Inflammatory macrophage treated with lipopolysaccharide for 4 hours (primary cell): ENCODE data around the gene ELMO3.

Experiments
- DNase-seq: peaks from one replicate; pipeline ENCODE4 v3.0.0-alpha.2; 2020

The ELMO3 gene

DNA sequence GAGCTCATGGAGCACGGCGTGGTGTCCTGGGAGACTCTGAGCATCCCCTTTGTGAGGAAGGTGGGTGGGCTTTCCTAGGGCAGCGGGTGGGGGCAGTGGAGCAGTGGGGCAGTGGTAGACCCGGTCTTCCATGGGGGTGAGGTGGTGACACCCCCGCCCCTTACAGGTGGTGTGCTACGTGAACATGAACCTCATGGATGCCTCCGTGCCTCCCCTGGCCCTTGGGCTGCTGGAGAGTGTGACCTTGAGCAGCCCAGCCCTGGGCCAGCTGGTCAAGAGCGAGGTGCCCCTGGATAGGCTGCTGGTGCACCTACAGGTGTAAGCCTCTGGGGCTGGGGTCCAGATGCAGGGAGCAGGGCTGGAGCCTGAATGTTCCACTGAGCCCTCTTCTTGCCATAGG is 1.6 kb downstream of the ELMO3 start:
- DNase-seq = no peak

DNA sequence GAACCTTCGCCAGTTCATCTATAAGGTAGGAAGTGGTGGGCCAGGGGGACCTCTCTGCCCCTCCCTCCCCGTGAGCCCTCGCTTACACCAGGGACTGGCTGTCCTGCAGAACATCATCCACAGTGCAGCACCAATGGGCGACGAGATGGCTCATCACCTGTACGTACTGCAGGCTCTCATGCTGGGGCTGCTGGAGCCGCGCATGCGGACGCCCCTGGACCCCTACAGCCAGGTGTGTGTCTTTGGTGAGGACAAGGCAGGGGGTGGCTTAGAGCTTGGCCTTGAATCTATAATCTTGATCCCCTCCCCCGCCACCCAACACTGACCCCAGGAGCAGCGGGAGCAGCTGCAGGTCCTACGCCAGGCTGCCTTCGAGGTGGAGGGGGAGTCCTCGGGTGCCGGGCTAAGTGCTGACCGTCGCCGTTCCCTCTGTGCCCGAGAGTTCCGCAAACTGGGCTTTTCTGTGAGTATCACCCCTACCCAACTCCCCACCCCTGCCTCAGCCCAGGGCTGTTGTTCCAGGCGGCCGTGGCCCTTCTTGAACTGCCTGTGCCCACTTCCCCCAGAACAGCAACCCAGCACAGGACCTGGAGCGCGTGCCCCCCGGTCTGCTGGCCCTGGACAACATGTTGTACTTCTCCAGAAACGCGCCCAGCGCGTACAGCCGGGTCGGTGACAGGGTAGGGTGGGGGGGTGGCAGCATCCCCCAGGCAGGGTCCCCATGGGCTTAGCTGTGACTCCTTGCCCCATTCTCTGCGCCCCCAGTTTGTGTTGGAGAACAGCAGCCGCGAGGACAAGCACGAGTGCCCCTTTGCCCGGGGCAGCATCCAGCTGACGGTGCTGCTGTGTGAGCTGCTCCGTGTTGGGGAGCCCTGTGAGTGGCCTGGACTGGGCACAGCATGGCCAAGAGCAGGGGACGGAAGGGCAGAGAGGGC is 2.7 kb downstream of the ELMO3 start:
- DNase-seq = no peak

DNA sequence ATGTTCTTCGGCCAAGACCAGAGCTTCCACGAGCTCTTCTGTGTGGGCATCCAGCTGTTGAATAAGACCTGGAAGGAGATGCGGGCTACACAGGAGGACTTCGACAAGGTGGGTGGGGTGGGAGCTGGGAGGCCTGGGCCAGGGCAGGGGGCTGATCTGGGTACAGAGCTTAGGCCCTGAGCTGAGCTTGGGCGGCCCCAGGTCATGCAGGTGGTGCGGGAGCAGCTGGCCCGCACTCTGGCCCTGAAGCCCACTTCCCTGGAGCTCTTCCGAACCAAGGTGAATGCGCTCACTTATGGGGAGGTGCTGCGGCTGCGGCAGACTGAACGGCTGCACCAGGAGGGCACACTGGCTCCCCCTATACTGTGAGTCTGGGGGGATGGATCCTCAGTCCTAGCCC is 3.5 kb downstream of the ELMO3 start:
- DNase-seq = no peak

DNA sequence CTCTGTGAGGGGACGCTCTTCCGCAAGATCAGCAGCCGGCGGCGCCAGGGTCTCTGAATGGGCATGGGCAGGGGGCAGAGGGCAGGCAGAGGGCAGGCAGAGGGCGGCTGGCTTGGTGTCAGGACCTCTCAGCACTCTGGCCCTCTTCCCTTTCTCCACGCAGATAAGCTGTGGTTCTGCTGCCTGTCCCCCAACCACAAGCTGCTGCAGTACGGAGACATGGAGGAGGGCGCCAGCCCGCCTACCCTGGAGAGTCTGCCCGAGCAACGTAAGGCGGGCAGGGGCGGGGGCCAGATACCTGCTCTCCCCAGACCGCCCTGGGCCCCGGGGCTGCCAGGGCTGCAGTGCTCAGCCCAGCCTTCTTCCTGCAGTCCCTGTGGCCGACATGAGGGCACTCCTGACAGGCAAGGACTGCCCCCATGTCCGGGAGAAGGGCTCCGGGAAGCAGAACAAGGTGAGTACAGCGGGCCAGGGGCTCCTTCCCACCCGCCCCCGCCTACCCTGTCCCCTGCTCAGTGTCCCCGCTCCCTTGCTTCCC is 4.1 kb downstream of the ELMO3 start:
- no peak for DNase-seq

DNA sequence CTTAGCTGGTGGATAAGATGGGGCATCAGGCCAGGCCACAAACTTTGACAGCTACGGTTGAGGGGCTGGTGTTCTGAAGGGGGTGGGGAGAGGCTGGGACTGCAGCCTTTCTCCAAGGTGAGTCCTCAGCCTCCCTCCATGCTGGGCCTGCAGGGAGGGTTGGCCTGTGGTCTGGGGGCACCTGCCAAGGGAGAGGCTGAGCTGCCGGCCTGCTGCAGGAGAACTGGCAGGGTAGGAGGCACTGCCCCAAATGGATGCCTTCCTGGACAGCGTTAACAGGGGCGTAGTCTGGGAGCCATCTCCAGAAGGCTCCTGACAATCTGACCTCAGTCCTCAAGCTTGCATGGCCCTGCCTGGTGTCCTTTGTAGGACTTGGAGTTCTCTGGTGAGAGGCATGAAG is 5.1 kb downstream of the ELMO3 start:
- no peak for DNase-seq

DNA sequence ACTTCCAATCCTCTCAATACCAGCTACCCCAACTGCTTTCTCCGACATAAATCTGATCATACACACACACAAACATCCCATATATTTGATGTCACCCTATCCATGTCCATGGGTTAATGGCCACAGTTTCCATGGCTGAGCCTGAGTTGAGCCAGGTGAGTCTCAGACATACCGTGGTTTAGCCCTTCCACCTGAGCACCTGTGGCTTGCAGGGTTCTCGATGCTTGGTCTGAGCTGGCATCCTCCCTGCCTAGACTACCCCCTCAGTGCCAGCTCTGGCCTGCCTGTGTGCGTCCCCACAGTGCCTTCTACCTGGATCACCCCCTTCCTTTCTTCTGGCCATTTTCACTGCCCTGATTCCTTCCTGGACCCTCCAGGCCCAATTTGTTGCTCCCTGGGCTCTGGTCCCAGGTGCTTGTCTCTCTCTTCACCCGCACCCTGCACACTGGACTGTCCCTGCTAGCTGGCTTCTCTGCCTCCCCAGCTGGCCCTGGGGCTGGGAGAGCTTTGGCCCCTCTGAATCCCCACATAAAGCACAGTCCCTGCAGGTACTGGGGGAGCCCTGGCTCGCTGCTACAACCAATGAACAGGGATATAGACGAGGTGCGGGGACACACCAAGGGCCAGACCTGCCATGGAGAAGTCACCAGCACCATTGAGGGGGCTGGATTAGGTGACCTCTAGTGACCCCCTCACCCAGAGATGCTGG is 7.4 kb downstream of the ELMO3 start:
- DNase-seq = no peak

DNA sequence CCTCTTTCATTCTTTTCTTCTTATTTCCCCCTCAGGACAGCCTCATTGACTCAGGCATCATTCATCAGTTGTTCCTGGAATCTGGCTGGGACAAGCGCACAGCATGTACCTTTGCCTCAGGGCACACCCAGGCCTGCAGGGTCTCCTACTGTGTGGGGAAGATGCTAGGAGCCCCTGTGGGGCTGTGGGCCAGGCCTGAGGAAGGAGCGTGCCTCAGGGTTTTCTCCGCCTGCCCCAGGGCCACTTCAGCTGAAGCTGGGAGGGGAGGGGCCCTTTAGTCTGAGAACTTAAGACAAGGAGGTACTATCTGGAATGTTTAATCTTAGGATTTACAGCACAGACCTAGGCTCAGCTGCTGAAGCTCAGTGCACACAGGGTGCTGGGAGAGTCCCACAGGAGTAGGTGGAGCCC is 7.9 kb downstream of the ELMO3 start:
- DNase-seq = no peak

DNA sequence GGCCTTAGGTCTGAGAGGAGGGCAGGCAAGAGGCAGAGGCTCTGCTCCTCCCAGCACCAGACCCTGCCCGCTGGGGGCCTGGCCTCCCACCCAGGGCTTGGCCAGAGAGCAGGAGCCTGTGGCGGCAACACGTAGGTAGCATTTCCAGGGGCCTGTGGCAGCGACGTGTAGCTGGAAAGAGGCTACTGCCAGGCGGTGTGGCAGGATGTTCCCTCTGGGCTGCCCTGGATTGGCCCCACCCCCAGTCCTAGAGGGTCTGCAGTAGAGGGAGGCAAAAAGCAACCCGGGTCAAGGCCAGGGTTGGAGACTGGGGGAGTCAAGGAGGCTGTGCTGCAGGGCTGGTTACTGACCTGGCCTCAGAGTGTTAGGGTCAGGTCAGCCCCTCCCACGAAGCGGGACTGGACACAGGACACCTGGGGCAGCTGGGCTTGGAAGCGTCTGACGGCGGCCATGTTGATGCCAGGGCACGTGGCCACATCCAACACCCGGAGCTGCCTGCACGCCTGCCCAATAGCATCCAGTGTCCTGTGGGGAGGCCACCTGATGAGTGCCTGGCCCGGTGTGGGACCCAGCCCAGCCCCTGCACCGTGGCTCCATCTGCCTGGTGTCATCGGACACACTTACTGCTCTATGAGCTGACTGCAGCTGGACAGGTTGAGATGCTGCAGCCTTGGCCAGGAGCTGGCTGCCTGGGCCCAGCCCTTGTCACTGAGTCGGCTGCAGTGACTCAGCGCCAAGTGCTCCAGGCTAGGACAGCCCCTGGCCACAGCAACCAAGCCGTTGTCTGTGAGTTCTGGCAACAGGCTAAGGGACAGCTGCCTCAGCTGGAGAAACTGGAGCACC is 8.5 kb downstream of the ELMO3 start:
- DNase-seq = no peak

DNA sequence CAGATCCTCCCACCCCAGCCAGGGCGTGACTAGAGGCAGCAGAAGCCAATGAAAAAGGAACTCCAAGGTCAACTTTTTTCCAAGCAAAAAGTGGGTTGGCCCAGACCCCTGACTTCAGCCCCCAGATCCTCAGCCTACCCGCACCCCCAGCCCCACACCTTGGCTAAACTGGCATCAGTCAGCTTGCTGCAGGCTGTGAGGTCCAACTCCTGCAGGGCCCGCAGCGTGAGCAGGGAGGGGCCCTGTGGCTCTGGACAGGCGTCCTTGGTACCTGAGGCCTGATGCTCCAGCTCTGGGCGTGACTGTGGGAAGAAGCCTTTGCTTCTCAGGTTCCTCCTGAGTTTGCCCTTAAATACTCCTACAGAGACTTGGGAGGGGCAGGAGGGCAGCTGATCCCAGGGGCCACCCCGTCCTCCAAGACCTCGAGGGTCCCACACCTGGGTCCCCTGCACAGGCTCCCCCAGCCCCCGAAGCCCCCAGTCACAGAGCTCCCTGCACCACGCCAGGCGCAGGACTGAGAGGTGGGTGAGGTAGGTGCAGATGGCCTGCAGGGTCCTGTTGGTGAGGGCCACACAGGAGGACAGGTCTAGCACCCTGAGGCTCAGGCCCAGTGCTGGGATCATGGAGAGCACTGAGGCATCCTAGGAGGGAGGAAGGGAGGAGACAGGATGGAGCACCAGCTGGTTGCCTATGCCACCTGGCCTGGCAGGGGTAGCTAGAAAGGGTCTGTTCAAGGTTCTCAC is 9.4 kb downstream of the ELMO3 start:
- no peak for DNase-seq

DNA sequence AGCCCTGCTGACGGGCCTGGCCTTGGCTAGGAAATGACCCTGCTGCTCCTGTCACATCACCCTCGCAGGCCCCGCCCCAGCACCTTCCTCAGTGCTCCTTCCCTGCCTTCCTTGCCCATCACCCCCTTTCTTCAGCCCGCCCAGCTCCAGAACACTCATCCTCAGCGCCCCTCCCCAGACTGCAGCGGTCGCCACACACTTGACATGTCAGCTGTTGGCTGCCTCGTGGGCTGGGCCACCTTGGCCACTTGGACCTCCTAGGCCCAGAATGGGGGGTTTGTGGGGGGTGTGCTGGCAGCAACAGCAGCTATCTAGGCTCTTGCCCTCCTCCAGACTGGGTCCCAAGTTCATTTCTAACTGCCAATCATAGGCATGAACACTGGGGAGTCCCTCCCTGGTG is 10.6 kb downstream of the ELMO3 start:
- no peak for DNase-seq

DNA sequence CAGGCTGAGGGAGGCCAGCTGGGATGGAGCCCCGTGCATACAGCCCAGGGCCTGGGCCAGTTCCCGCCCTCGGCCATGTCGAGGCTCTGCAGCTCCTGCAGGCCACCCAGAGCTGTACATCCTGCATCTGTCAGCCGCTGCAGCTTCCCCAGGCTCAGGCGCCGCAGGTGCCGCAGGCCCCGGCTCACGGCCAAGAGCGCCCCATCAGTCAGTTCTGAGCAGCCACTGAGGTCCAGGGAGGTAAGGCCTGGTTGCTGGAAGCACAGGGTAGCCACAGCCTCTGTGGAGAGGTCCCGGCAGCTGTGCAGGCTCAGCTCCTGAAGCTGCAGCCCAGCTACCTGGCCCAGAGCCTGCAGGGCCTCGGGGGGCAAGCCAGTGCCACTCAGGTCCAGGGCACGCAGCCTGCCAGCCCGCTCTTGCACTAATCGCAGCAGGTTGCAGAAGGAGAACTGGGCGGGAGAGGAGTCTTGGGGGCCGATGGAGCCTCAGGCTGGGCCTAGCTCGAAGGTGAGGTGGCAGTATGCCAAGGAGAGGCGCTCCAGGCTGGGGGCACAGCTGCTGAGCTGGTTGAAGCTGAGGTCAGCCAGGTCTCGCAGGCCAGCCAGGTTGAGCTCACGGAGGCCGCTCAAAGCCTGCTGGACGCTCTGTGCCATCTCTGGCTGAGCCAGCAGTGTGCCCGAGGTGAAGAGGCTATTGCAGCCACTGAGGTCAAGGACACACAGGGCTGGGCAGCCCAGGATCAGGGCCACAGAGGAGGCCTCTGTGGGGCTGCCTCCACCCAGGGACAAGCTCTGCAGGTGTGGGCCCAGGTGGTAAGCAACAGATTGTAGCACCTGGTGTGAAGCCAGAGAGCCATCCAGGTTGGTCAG is 11.4 kb downstream of the ELMO3 start:
- DNase-seq = no peak

DNA sequence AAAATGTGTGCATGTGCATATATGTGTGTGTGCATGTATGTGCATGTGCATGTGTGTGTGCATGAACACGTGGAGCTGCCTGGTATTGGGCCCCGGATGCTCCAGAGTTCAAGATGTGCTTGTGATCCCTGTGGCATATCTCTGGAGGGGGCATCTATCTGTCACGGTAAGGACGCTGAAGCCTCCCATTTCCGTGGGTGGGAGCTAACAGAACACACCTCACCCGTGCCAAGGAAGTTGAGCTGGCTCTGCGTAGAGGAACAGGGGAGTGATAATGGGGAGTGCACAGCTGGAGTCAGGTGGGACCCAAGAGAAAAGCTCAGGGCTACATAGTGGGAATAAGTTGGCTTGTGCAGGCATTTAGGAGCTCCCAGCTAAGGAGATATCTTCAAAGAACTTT is 12.7 kb downstream of the ELMO3 start:
- no peak for DNase-seq

DNA sequence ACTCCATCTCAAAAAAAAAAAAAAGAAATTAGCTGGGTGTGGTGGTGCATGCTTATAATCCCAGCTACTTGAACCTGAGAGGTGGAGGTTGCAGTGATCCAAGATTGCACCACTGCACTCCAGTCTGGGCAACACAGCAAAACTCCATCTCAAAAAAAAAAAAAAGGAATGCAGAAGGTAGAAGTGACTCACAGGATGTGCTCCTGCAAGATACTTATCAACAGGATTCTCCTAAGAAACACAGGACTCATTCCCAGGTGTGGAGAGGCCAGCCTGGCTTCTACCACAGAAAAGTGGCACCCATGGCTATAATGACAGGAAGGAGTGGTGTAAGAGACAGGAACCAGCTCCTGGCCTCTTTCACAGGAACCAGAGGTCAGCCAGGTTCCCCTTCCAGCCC is 13.8 kb downstream of the ELMO3 start:
- no peak for DNase-seq

DNA sequence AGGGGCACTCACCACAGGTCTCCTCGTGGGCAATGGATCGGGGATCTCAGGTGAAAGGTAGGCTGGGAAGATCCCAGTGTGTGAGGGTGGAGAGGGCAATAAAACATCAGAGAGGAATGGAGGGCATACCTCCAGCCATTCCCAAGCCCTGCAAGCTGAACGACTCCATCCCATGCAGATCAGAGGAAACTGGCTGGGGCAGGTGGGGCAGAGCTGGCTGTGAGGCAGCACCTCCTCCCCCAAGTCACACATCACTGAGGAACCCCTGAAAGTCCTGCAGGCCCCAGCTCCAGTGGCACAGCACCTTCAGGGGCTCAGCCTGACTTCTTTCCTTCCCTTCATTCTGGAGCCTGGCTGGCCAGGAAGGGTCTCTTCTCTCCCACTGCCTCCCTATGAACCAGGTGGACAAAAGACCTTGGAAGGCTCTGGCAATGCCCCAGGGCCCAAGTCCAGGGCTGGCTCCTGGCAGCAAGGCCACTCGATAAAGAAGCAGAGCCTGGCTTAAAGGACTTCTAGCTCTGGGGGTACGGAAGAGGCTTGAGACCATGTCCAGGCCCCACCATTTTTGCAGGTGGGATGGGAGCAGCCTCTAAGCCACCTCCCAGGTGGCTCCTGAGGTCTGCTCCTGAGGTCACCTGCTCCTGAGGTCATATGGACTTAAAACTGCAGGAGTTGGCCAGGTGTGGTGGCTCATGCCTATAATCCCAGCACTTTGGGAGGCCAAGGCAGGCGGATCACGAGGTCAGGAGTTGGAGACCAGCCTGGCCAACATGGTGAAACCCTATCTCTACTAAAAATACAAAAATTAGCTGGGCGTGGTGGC is 14.5 kb downstream of the ELMO3 start:
- DNase-seq = no peak

DNA sequence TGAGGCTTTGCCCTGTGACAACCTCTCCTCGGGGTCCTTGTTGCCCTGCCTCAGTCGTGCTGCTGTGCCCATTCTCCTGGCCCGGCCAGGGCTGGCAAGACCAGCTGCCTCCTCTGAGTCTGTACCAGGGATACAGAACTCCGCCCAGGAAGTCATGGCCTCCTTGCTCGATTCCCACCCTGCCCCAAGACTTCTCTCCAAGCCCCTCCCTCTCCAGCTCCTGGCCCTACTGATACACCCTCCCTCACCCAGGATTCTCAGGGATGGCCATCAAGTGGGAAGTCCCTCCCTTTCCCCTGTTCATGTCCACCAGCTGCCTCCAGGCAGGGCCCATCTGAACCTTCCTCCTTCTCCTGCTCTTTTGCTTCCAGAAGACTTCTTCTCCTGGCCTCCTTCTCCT is 16.8 kb downstream of the ELMO3 start:
- DNase-seq = no peak

DNA sequence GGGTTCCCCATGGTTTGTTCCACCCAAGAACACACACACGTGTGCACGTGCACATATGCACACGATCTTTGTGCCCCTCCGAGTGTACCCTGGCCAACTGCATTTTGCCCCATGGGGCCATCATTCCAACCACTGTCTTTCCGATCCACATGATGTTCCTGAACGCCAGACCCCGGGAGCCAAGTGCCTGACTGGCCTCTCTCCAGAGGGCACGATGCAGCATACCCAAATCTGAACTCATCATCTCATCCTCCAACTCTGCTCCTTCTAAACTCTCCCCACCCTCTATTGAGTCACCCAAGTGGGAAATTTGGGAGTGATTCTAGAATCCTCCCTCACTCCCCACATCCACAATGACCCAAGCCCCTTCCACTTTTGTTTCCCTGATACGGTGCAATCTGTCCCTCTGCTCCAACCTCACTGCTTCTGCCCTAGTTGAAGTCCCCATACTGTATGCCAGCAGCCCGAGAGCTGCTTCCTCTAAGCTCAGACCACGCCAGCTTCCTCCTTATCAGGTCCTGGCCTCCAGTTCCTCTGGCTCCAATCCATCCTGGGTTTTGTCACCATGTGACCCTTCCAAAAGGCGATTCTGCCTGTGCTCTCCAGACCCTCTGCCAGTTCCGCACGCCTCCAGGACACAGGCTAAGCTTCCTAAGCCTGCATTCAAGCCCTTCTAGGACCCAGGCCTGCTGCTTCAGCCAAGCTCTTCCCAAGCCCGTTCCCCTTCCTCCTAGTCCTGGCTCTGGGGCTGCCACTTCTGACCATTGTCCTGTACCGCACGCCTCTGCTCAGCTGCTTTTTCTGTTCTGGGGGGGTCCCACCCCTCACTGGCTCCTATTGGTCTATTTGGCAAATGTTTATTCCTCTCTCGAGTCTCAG is 17.9 kb downstream of the ELMO3 start:
- peak; percentile 65 for DNase-seq

DNA sequence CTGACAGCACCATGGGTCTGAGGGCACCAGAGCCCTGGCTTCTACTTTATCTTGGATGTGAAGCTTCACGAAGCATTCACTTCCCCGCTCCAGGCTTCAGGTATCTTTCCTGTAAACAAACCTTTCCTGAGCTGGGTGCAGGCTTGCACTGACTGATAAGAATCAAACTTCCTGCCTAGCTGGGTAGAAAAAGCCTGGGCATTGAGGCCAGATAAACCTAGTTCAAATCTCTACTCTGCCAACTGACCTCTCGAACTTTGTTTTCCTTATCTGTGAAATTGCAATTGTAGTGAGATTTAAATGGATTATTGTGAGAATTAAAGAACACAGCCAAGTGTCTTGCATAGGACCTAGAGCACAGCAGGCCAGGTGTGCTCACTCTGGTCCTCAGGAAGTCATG is 25.1 kb downstream of the ELMO3 start:
- DNase-seq = no peak

DNA sequence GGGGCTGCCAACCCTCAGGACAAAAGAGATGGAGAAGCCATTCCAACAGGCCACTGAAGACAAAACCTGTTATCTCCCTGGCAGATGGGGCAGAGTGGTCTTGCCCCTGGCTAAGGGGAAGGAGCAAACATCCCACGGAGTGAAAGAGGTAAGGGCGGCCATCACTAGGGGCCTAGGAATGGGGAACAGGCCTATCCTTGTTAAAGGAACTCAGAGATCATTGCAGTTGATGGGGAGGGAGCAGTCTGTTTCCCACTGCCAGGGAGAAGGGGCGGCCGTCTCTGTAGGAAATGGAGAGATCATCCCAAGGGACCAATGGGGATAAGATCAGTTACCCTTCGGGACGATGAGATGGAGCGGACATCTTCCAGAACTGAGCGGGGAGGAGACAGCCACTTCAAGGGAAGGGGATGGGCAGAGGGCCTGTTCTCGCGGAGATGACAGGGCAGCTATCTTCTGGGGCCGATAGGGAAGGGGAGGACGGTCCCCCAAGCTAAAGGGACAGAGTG is 27.4 kb downstream of the ELMO3 start:
- DNase-seq = no peak
